Measurements from ENCODE around the gene TAF6.
A peak's percentile ranks its signal among the peaks of the same experiment; 100 is the strongest.

TAF6 gene

GRCh38 chr7:100088095-100088620 is 31.0 kb downstream of the TAF6 start:
- TF ChIP-seq CTCF (IDR thresholded peaks at IDR 0.05; ENCODE audit: control insufficient read depth, extremely low read depth, insufficient read depth): no peak
- DNase-seq (ENCODE audit: low read depth): no peak
- peak overlapping the region; percentile 63 for H3K4me3 ChIP-seq (ENCODE audit: low read depth, low read length)

GRCh38 chr7:100087055-100087750 is 32.0 kb downstream of the TAF6 start:
- DNase-seq (ENCODE audit: low read depth): no peak
- TF ChIP-seq CTCF (IDR thresholded peaks at IDR 0.05; ENCODE audit: control insufficient read depth, extremely low read depth, insufficient read depth): no peak
- no peak overlapping the region for H3K4me3 ChIP-seq (ENCODE audit: low read depth, low read length)

GRCh38 chr7:100085515-100085914 is 33.6 kb downstream of the TAF6 start:
- TF ChIP-seq CTCF (IDR thresholded peaks at IDR 0.05; ENCODE audit: control insufficient read depth, extremely low read depth, insufficient read depth): no peak
- DNase-seq (ENCODE audit: low read depth): no peak
- H3K4me3 ChIP-seq (ENCODE audit: low read depth, low read length): no peak overlapping the region

GRCh38 chr7:100082978-100083377 is 36.2 kb downstream of the TAF6 start:
- no peak for TF ChIP-seq CTCF (IDR thresholded peaks at IDR 0.05; ENCODE audit: control insufficient read depth, extremely low read depth, insufficient read depth)
- no peak overlapping the region for H3K4me3 ChIP-seq (ENCODE audit: low read depth, low read length)
- no peak for DNase-seq (ENCODE audit: low read depth)

GRCh38 chr7:100081535-100082102 is 37.5 kb downstream of the TAF6 start, which contains the start of gene ZNF3:
Gene ZNF3, minus strand, starts transcription at chr7:100081723. Its CDS starts 4,366 bp downstream, at chr7:100077357.
- DNase-seq (ENCODE audit: low read depth): peak; percentile 98
- peak within 1 kb of the TSS; percentile 86 for H3K4me3 ChIP-seq (ENCODE audit: low read depth, low read length)
- peak; percentile 98 for TF ChIP-seq CTCF (IDR thresholded peaks at IDR 0.05; ENCODE audit: control insufficient read depth, extremely low read depth, insufficient read depth)

GRCh38 chr7:100080907-100081534 is 38.1 kb downstream of the TAF6 start:
- TF ChIP-seq CTCF (IDR thresholded peaks at IDR 0.05; ENCODE audit: control insufficient read depth, extremely low read depth, insufficient read depth): no peak
- DNase-seq (ENCODE audit: low read depth): peak; percentile 58

More at GRCh38 chr7:100080907-100081534, 38.1 kb downstream of the TAF6 start:
- H3K4me3 ChIP-seq (ENCODE audit: low read depth, low read length): peak overlapping the region; percentile 86

Data from LNCaP clone FGC (cell line).